Stimulated activated naive CD8-positive, alpha-beta T cell treated with anti-CD3 and anti-CD28 coated beads, Interleukin-15, amount 100 ng/mL, for 72 hours (primary cell): Measurements from ENCODE around the gene KIAA1217.

Experiments used
- ATAC-seq: fragments of 150-1000 bp; cut with Tn5 transposase; 2 replicates; pipeline ENCODE4 v1.10.0; 2021; ENCODE audit warnings: mild to moderate bottlenecking, moderate library complexity
- DNase-seq, 2 donors: peaks; one replicate each; pipeline ENCODE4 v3.0.0; 2021 to 2022
- H3K27ac Mint-ChIP-seq, 2 donors: one replicate each; pipeline ENCODE4 v1.8.0; 2022; ENCODE audit warnings: mild to moderate bottlenecking in 2 of 2, mixed read lengths in 2 of 2, moderate library complexity in 2 of 2
- H3K27me3 Mint-ChIP-seq: one replicate; pipeline ENCODE4 v1.8.0; 2022; ENCODE audit warnings: mixed read lengths
- H3K4me1 Mint-ChIP-seq: one replicate; pipeline ENCODE4 v1.8.0; 2022; ENCODE audit warnings: mild to moderate bottlenecking, mixed read lengths
- H3K4me3 Mint-ChIP-seq, 2 donors: one replicate each; pipeline ENCODE4 v1.8.0; 2022; ENCODE audit warnings: mild to moderate bottlenecking in 2 of 2, mixed read lengths in 2 of 2, moderate library complexity in 1 of 2
- H3K9me3 Mint-ChIP-seq, 2 donors: one replicate each; pipeline ENCODE4 v1.8.0; 2022; ENCODE audit warnings: mixed read lengths in 2 of 2

The KIAA1217 gene

GRCh38 chr10:24596217-24596930 lies 387.4 kb downstream of the KIAA1217 start:
- ATAC-seq, result no peak
- Mint-ChIP-seq H3K9me3 (no peaks in the 10 kb centered on the region), H3K4me3 (no peak overlapping the region), H3K27me3 (no peaks in the 10 kb centered on the region), H3K27ac (peak overlapping the region in 1 of 2 donors; percentile 38), H3K4me1 (no peaks in the 10 kb centered on the region)
- no peak for DNase-seq

- no peaks in the 10 kb centered on the region for H3K27me3 Mint-ChIP-seq
- DNase-seq, result no peak
Measured at GRCh38 chr10:24597426-24597825, 388.5 kb downstream of the KIAA1217 start.

More at GRCh38 chr10:24597426-24597825, 388.5 kb downstream of the KIAA1217 start:
- H3K4me1 Mint-ChIP-seq, result peaks cover 1% of the 10 kb centered on the region
- no peak overlapping the region for H3K4me3 Mint-ChIP-seq
- no peaks in the 10 kb centered on the region for H3K9me3 Mint-ChIP-seq
- no peak for ATAC-seq
- H3K27ac Mint-ChIP-seq, result no peak overlapping the region
